HG03108 (cell line): ENCODE measurements around the gene MALSU1.
"Not testable (repeated sequence)": the region's sequence is repeated elsewhere in the genome, so short reads cannot be mapped to it uniquely, and the experiment has no call there.

Experiments
- ATAC-seq: cut with Tn5 transposase; IDR thresholded peaks from one replicate; pipeline ENCODE4 v1.9.1; 2021; ENCODE audit warnings: moderate library complexity; ENCODE audit not compliant: unreplicated experiment

MALSU1 gene

GRCh38 chr7:23285657-23286646 is 13.2 kb upstream of the MALSU1 start:
- ATAC-seq, result no peak

GRCh38 chr7:23287612-23288011 is 11.5 kb upstream of the MALSU1 start:
- ATAC-seq, result no peak

- no peak for ATAC-seq
These were observed 8.1 kb upstream of the MALSU1 start for GRCh38 chr7:23290993-23291392.

- no peak for ATAC-seq
These were observed 7.1 kb upstream of the MALSU1 start for GRCh38 chr7:23291957-23292560.

GRCh38 chr7:23292623-23293022 is 6.5 kb upstream of the MALSU1 start:
- no peak for ATAC-seq

- ATAC-seq, result no peak
These were observed 5.6 kb upstream of the MALSU1 start for GRCh38 chr7:23293500-23294073.

- ATAC-seq, result no peak
These were observed 4.4 kb upstream of the MALSU1 start for GRCh38 chr7:23294549-23295400.

- ATAC-seq, result no peak
These were observed 3.8 kb upstream of the MALSU1 start for GRCh38 chr7:23295401-23295697.

- no peak for ATAC-seq
These were observed 828 bp upstream of the MALSU1 start for GRCh38 chr7:23298141-23298881.

- ATAC-seq, result no peak
These were observed 696 bp downstream of the MALSU1 start for GRCh38 chr7:23299770-23300300.

- ATAC-seq, result no peak
These were observed 7.9 kb downstream of the MALSU1 start for GRCh38 chr7:23306936-23307521.

GRCh38 chr7:23308754-23309153 is 9.6 kb downstream of the MALSU1 start:
- no peak for ATAC-seq

- not testable (repeated sequence) for ATAC-seq
These were observed 13.0 kb downstream of the MALSU1 start for GRCh38 chr7:23312141-23312540.

GRCh38 chr7:23315366-23315765 is 16.2 kb downstream of the MALSU1 start:
- no peak for ATAC-seq

- ATAC-seq, result no peak
These were observed 32.0 kb downstream of the MALSU1 start for GRCh38 chr7:23331132-23331531.

- no peak for ATAC-seq
These were observed 33.1 kb downstream of the MALSU1 start for GRCh38 chr7:23332193-23332592.

- no peak for ATAC-seq
These were observed 33.9 kb downstream of the MALSU1 start for GRCh38 chr7:23332910-23333612.

- ATAC-seq, result no peak
These were observed 34.6 kb downstream of the MALSU1 start for GRCh38 chr7:23333671-23334246.
